ENCODE data around the gene KLHL7.

KLHL7 gene

DNA sequence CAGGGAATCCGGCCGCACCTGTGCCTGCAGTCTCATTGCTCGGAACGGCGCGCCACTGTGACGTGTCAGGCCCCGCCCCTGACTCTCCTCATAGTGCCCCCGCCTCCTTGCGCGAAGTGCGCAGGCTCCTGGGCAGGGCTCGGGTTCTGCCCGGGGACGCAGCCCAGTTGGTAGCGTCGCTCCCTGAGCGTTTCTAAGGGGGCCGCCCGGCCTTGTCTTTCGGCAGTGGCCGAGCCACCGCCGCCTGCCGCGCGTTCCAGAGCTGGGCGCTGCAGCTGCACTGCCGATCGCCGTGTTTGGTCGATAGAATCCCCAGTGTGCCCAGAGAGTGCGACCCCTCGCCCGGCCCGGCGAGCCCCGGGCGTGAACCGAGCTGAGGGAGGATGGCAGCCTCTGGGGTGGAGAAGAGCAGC, at the start of gene KLHL7:
Gene KLHL7, plus strand, starts transcription at position 142 of the 413 bp plus-strand sequence. Its CDS starts 242 bp downstream, at position 384.
- DNase-seq = peak; percentile 96

- DNase-seq = no peak
Observed at GRCh38 chr7:23058408-23059096, 47.0 kb upstream of the KLHL7 start.

GRCh38 chr7:23061327-23061726, 44.3 kb upstream of the KLHL7 start:
- DNase-seq = no peak

DNA sequence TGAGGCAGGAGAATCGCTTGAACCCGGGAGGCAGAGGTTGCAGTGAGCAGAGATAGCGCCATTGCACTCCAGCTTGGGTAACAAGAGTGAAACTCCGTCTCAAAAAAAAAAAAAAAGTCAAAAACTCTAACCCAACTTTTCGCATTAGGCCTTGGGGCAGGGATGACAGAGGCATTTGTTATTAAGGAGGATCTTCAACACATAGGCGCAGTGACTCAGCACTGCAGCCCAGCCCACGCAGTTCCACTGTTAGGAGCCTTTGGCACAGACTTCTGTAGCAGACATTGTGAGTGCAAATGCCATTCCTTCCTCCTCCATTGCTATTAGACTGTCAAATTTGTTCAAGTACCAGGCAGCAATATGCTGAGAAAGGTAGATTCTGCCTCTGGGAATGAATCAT, 43.1 kb upstream of the KLHL7 start:
- no peak for DNase-seq

- DNase-seq = no peak
Observed at GRCh38 chr7:23065974-23066373, 39.6 kb upstream of the KLHL7 start.

DNA sequence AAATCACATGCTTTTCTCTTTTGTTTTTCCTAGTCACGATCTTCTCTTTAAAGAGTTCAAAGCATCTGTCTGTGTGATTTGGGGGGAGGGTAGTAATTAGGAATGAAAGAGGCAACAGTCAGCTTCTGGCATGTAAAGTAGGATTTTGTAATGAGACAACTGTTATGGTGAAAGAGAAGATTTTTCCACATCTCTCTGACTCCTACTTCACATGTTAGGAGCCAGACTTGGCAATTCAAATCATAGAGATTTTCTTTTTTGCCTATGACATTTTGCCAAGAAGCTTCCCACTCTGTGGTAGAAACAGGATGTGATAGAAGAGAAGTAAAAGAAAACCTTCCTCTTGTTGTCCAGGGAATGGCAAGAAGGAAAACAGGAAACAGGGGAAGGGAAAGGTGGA, 38.3 kb upstream of the KLHL7 start:
- no peak for DNase-seq

DNA sequence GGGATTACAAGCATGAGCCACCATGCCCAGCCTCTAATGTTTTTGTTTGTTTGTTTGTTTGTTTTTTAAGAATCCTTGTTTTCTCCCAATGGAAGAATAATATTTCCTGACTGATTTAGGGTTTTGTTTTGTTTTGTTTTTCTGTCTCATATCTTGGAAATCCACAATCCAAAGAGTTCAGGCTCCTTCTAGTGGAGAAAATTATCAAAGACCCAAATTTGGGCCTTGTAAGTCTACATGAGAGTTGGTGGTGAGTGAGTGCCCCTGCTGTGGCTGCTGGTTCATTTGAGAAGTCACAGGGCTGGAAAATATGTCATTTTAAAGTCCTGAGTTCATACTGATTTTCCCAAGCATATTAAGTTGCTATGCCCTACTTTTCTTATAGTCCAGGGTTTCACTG, 33.5 kb upstream of the KLHL7 start:
- no peak for DNase-seq

GRCh38 chr7:23072922-23073321, 32.7 kb upstream of the KLHL7 start:
- no peak for DNase-seq

- no peak for DNase-seq
Observed at GRCh38 chr7:23074443-23075261, 30.9 kb upstream of the KLHL7 start.

DNA sequence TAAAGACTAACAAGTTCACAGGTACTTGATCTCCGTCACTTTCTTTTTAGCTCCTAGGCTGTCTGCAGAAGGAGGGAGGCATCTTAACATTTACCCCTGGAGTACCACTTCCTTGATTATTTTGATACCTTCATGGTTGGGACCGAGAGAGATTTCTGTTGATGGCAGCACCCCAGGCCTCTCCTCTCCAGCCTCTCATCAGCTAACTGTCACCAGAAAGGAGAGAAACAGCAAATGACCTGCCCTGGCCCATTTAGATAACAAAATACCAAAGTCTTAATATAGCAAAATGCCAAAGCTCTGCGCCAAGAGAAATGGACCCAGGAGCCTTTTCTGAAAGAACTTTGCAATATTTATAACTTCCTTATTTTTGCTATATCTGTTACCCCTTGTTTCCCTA, 30.0 kb upstream of the KLHL7 start:
- no peak for DNase-seq

DNA sequence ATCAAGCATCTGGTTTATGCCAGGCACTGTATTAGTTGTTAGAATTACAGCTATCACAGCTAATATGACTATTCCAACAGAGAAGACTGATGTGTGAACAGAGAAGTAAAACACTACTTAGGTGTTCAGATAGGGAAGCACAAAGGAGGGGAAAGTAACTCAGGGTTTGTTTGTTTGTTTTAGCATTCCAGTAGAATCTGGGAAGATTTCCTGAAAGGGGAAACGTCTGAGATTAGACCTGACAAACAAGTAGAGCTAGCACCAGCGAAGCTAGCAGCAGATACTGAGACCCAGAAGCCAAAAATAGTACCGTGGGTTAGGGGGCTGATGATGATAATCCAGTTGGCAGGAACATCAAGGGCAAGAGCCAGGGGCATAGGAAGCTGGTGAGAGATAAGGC, 28.8 kb upstream of the KLHL7 start:
- DNase-seq = no peak

DNA sequence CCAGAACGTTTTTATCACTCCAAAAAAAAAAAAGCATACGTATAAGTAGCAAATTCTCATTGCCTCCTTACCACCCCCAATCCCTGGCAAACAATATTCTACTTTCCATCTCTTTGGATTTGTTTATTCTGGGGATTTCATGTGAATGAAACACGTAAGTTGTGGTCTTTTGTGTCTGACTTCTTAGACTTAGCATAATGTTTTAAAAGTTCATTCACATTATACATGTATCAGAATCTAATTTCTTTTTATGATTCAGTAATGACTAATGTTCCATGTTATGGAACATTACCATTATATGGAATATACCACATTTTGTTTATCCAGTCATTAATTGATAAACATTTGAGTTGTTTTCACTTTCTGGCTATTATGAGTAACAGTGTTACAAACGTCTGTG, 12.5 kb upstream of the KLHL7 start:
- no peak for DNase-seq

DNA sequence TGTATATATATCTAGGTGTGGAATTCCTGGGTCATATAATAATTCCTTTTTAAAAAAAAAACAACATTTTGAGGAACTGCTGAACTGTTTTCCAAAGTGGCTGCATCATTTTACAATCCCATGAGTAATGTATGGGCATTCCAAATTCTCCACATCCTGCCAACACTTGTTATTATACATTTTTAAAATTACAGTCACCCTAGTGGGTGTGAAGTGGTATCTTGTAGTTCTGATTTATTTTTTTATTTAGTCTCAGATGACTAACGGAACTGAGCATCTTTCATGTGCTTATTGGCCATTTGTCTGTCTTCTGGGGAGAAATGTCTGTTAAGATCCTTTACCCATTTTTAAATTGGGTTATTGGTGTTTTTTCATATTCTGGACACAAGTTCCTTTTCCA, 12.0 kb upstream of the KLHL7 start:
- DNase-seq = no peak

- DNase-seq = no peak
Observed at GRCh38 chr7:23096518-23097290, 8.9 kb upstream of the KLHL7 start.

GRCh38 chr7:23098029-23098428, 7.6 kb upstream of the KLHL7 start:
- DNase-seq = no peak

DNA sequence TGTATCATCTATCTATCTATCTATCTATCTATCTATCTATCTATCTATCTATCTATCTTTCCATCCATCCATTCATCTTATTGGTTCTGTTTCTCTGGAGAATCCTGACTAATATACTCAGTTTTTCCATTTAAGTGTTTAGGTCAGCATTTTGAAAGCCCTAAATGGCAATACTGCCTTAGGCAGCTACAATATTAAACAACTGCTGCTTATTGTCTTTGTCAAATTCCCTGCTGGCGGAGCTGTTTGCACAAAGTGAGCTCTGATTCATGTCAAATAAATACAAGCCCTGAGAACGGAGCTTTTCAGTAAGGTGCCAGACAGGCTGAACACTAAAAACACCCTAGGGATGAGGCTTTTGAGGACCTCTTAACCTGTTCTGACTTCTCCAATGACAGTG, 7.1 kb upstream of the KLHL7 start:
- DNase-seq = no peak

GRCh38 chr7:23100697-23101096, 4.9 kb upstream of the KLHL7 start:
- DNase-seq = no peak

GRCh38 chr7:23105086-23105643, 420 bp upstream of the KLHL7 start:
- no peak for DNase-seq

DNA sequence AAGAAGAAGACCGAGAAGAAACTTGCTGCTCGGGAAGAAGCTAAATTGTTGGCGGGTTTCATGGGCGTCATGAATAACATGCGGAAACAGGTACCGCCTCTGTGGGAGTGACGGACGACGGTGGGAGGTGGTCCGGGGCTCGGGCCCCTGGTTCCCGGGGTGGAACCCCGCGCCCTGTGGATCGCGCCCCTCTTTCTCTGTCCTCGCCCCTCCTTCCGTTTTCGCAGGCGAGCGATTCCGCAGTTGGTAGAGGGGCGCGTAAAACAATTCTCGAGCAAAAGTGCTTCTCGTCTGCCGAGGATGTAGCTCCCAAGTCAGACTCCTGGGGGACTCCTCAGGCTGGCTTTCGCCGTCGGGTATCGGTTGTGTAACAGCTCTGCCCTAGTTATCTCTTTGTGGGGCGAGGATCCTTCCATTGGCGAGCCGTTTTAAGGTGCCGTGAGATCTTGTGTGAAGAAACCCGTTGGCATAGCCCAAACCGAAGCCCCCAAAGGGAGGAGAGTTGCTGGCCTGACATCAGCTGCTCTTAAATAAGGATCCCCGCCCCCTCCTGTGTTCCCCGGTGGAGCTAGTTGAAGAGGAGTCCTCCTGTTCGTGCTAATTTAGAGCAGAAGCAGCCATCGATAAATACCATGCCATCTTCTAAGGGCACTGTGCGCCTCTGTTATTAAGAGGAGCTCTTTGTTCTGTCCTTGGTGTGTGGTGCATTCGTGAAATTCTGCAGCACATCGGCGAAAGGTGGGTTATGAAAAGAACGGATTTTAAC, 655 bp downstream of the KLHL7 start:
- peak; percentile 27 for DNase-seq

DNA sequence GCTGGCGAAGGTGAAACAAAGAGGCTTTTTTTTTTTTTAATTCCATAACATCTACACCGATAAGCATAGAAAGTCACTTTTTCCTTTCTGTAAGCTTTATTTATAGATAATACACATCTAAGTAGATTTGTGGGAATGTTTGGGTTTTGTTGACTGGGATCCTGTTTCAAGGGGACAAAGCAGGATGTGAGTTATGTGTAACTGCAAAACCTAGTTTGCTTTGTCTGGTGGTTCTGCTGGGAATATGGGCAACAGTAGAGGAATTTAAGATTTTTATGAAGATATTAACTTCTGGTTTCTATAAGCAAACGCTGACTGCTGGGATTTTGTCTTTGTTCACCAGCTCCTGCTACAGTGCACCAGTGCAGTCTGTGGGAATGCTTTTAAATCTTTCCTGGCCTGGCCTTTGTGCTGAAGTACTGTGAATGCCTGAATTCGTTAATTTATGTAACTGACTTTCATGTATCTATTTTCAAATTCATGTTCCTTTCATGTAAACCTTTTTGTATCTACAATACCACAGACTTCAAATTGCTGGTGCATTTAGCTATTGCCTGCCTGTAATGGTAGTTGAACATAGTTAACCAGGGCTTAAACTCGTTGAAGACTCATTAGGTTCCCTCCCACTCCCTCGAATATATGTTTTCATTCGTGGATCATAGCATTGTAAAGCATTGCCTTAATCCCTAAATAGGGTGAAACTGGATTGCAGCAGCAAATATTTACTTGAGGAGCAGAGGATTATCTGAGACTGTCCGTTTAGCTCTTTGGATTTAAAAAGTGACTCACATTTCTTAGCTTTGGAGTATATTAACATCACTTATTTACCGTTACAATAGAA, 1.5 kb downstream of the KLHL7 start:
- DNase-seq = no peak

GRCh38 chr7:23107781-23108180, 2.2 kb downstream of the KLHL7 start:
- DNase-seq = no peak

DNA sequence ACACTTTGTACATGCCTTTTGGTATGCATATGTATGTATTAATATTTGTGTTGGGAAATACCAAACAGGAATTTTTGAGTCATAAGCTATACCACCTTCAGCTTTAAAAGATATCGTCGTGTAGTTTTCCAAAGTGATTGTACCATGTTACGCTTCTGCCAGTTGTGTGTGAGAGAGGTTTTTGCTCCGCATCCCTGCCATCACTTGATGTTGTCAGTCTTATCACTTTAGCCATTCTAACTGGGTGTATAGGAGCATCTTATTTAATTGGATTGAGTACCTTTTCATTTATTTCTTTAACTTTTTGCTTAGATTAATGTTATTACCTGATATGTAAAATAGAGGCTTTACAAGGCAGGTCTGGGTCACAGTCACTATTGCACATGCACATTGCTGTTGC, 3.4 kb downstream of the KLHL7 start:
- DNase-seq = no peak

All from stimulated activated CD4-positive, alpha-beta T cell treated with anti-CD3 and anti-CD28 coated beads, Interleukin-12 subunit alpha, Interleukin-12 subunit beta, amount 100 ng/mL, for 4 hours (primary cell).